T-helper 2 cell treated with Interferon-gamma antibody and Interleukin-4, amounts not matched to agents 5 μg/mL and 100 μg/mL, for 36 hours (primary cell): Measurements from ENCODE around the gene ALDH1A3.

Experiments used
- DNase-seq: peaks from one replicate; pipeline ENCODE4 v3.0.0; 2021; ENCODE audit warnings: low spot score
- H3K27ac Mint-ChIP-seq: one replicate; pipeline ENCODE4 v1.8.0; 2021; ENCODE audit warnings: mild to moderate bottlenecking, mixed read lengths
- H3K27me3 Mint-ChIP-seq: one replicate; pipeline ENCODE4 v1.8.0; 2021; ENCODE audit warnings: low read depth, mixed read lengths
- H3K36me3 Mint-ChIP-seq: one replicate; pipeline ENCODE4 v1.8.0; 2021; ENCODE audit warnings: low read depth, mixed read lengths
- H3K4me1 Mint-ChIP-seq: one replicate; pipeline ENCODE4 v1.8.0; 2021; ENCODE audit warnings: low read depth, mixed read lengths
- H3K4me3 Mint-ChIP-seq: one replicate; pipeline ENCODE4 v1.8.0; 2022; ENCODE audit warnings: mild to moderate bottlenecking, moderate library complexity, mixed read lengths
- H3K9me3 Mint-ChIP-seq: one replicate; pipeline ENCODE4 v1.8.0; 2021; ENCODE audit warnings: mixed read lengths

ALDH1A3 gene

DNA sequence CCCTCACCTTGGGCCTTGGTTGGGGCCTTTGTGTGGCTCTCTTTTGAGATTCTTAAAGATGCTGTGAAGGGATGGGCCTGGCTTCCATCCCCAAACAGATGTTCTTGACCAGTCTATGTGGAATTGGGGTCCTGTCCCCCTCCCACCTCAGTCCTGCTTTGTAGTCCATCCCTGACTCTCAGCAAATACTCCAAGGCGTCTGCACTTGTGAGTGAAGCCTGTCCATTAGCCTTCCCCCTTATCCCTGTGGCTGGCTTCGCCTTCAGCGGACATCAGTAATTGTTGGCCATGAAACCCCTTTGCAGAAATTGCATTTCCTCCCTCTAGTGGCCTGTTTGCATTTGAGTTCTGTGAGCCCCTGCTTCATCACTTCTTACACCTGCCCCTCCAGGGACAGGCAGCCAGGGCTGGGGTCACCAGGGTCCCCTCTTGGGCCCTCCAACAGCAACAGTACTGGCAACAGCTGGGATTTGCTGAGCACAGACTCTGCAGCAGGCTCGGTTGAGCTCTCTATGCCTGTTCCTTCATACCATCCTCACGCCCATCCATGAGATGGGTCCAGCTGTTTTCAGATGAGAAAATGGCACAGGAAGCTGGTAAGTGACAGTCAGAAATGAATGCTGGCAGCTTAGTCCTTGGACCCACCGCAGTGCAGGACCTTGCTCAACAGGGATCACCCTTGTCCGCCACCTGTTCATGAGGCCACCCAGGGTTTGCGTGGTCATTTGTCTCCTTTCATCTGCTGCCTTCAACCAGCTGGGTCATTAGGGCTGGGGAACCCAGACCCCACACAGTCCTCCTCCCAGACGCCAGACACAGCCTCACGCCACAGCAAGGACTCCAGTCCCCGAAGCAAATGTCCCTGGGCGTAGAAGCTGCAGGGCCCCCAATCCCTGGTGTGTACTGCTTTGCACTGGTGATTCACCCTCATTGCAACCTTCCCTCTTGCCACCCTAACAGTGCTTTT is 30.6 kb downstream of the ALDH1A3 start:
- H3K36me3 Mint-ChIP-seq: no peaks in the 10 kb centered on the region
- H3K4me1 Mint-ChIP-seq: no peaks in the 10 kb centered on the region
- DNase-seq: no peak
- no peak overlapping the region for H3K27ac Mint-ChIP-seq
- H3K27me3 Mint-ChIP-seq: peaks cover 27% of the 10 kb centered on the region
- no peak overlapping the region for H3K4me3 Mint-ChIP-seq
- H3K9me3 Mint-ChIP-seq: no peaks in the 10 kb centered on the region

DNA sequence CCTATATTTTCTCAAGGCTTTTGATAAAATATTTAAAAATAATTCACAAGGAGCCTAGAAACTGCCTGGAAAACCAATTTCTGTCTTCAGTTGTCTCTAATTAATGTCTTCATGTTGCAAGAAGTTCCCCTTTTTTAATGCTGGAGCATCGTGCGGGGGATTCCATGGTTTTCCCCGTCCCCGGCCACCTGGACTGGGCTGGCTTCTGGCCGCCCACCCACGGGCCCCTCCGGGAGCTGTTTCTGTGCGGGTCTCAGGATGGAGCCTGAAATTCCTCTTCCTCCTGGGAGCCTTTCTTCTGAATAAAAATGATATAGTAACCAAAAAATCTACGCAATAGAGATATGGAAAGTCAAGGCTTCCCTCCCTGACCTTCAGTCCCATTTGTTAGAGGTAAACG is 31.5 kb downstream of the ALDH1A3 start:
- no peaks in the 10 kb centered on the region for H3K36me3 Mint-ChIP-seq
- no peaks in the 10 kb centered on the region for H3K9me3 Mint-ChIP-seq
- H3K4me1 Mint-ChIP-seq: no peaks in the 10 kb centered on the region
- no peak for DNase-seq
- H3K4me3 Mint-ChIP-seq: no peak overlapping the region
- H3K27me3 Mint-ChIP-seq: peaks cover 27% of the 10 kb centered on the region
- no peak overlapping the region for H3K27ac Mint-ChIP-seq

DNA sequence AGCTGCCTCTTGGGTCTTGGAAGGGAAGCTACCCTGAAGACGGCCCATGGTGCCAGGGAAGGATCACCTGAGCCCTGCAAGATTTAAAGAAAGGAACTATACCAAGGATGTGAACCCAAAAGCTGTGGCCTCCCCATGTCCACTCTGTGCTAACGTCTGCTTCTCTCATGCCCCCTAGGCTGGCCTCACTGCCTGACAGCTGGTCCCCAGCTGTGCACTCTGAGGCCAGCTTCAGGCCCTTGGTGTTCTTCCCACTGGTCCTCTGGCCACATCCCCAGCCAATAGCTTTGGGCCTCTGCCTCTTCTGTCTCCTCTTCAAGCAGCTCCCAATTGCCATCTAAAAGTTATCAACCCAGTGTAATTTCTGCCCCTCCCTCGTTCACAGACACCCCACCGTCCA is 34.3 kb downstream of the ALDH1A3 start:
- no peak overlapping the region for H3K4me3 Mint-ChIP-seq
- peaks cover 37% of the 10 kb centered on the region for H3K27me3 Mint-ChIP-seq
- H3K4me1 Mint-ChIP-seq: peaks cover 3% of the 10 kb centered on the region
- DNase-seq: no peak
- no peaks in the 10 kb centered on the region for H3K36me3 Mint-ChIP-seq
- no peaks in the 10 kb centered on the region for H3K9me3 Mint-ChIP-seq
- H3K27ac Mint-ChIP-seq: no peak overlapping the region

DNA sequence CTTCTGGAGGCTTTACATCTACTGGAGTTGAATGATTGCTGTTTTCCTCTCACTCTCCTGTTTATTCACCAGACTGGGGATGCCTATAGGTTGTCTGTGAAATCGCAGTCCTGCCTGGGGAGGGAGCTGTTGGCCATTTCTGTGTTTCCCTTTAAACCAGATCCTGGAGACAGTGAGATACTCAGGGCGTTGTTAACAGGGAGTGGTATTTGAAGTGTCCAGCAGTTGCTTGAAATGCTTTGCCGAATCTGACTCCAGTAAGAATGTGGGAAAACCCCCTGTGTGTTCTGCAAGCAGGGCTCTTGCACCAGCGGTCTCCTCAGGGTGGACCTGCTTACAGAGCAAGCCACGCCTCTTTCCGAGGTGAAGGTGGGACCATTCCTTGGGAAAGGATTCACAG is 35.2 kb downstream of the ALDH1A3 start:
- no peaks in the 10 kb centered on the region for H3K36me3 Mint-ChIP-seq
- H3K4me1 Mint-ChIP-seq: peaks cover 3% of the 10 kb centered on the region
- H3K27ac Mint-ChIP-seq: no peak overlapping the region
- DNase-seq: no peak
- no peak overlapping the region for H3K4me3 Mint-ChIP-seq
- H3K9me3 Mint-ChIP-seq: no peaks in the 10 kb centered on the region
- H3K27me3 Mint-ChIP-seq: peaks cover 39% of the 10 kb centered on the region

DNA sequence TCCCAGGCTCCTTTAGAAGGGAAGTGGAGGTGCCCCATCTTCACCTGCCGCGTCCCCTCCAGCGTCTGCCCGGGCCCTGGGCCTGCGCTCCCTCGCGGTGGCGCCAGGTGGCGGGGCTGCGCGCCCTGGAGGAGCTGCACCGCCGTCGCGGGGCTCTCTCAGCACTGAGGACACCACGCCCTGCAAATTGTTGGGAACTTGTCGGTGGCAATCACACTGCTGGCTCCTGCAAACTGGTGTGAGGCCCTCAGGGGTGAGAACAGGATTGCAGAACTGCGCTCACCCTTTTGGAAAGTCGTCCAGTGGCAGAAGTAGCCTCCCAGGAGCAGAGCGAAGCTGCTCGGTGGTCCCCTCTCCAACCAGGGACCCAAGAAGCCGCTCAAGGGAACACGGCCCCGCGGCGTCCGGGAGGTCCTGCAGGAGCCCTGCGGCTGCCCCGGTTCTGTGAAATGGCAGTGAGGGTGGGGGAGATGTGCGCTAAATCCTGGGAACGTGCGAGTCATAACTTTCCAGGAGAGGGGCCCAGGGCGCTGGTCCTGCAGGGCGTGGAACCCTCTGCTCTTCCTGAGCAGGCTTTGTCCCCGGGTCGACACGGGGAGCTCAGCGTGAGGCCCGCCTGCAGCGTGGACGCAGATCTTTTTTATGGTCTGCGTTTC is 38.5 kb downstream of the ALDH1A3 start:
- Mint-ChIP-seq H3K9me3 (no peaks in the 10 kb centered on the region), H3K4me1 (peaks cover 15% of the 10 kb centered on the region), H3K27ac (no peak overlapping the region), H3K4me3 (peak overlapping the region; percentile 82), H3K36me3 (no peaks in the 10 kb centered on the region), H3K27me3 (peaks cover 62% of the 10 kb centered on the region)
- DNase-seq: peak; percentile 64

DNA sequence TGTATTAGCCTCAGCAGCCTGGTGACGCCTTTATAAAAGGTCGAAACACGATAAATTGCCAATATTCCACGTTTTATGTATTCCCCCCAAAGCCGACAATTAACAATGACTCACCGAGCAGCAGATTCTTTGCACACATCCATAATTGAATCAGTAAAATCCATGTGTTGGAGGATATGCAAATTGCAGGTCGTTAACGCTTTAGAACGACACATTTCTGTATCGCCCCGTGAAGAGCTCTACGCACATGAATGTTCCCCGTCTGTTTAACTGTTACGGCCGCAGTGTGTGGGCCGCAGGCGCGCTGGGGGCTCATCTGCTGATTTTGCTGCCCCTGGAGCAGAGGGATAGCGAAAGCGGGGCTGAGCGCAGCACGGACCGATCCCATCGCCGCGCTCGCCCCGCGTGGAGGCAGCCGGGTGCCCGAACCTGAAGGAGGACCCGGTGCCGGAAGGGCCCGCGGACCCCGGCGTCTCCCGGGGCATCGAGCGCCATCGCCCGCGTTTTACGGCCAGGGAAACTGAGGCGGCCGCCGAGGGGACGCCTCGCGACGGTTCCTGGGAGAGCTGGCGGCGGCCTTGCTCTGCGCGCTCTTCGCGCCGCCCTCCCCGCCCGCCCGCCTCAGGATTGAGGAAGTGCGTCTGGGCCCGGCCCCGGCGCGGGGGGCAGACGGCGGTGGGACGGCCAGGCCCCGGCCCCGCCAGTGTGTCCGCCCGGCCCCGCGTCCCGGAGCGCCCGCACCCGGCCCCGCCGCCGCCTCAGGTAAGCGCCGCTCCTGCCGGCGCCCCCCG is 39.3 kb downstream of the ALDH1A3 start, which contains the start of gene LRRK1:
Gene LRRK1 (plus strand): TSS at position 668 of the 791 bp plus-strand sequence. CDS start 5,276 bp downstream, outside the sequence.
- Mint-ChIP-seq H3K4me1 (peaks cover 15% of the 10 kb centered on the region), H3K4me3 (peak within 1 kb of the TSS; percentile 82), H3K36me3 (no peaks in the 10 kb centered on the region), H3K27ac (no peak within 1 kb of the TSS), H3K27me3 (peaks cover 60% of the 10 kb centered on the region), H3K9me3 (no peaks in the 10 kb centered on the region)
- peak; percentile 13 for DNase-seq

DNA sequence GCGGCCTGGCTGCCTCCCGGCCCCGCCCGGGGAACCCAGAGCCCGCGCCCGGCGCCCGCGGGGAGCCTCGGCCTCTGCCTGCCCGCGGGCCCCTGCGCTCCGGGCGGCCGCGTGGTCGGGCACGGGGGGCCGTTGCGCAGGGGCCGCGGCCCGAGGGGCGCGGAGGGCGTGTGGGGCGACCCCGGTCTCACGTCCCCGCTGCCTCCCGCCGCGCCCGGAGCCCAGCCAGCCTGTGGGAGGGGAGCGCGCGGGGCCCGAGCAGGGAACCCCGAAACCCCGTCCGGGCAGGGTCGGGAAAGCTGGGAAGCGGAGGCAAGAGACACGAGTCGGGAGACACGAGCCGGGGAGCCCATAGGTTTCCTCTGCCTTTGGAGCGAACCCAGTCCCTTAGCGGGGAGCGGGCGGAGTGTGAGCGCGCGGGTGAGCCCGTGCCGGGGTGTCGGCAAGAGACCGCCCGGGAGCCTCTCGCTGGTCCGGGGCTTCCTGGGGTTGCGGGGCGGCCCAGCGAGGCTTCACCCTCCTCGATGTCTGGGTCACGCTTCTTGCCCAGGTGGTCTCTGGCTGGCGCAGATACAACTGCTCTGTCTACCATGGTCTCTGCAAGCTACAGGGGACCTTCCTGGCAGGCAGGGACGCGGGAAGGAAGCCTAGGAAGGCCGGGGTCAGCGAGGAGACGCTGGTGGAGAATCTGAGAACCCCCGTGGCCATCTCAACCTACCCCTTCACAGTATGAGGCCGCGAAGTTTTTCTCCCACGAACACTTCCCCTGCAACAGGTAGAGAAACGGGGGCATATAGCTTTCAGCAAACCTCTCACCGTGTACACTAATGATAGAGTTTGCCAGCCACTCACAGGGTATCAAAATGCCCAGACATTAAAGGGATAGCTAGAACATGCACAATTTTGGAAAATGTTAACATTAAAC is 40.1 kb downstream of the ALDH1A3 start:
- Mint-ChIP-seq H3K4me1 (peaks cover 15% of the 10 kb centered on the region), H3K4me3 (peak overlapping the region; percentile 54)
- DNase-seq: no peak

DNA sequence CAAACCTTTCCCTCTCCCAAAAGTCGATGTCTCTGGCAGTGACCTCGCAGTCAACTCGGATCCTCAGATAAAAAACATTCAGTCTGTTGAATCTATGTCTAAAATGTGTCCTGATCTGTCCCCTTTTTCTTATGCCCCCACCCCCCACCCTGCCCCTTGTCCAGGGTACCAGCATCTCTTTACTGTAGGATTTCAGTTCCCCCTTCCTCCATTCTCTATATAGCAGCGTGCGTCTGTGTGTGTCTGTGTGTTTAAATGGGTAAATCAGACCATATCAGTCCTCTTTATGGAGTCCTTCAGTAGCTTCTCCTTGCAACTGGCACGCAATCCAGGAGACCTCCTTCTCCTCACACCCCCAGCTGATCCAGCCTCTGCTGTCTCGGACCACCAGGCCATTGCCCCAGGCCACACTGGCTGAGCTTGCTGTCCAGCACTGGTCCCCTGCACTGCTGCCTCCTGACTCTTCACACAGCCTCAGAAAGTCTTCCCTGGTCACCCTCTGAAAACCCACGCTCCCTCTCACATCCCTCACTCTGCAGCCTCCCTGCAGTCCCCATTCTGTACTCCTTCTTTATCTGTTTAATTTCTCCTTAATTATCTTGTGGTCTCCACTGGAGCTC is 41.0 kb downstream of the ALDH1A3 start:
- no peak for DNase-seq
- H3K9me3 Mint-ChIP-seq: no peaks in the 10 kb centered on the region
- no peaks in the 10 kb centered on the region for H3K36me3 Mint-ChIP-seq
- peaks cover 57% of the 10 kb centered on the region for H3K27me3 Mint-ChIP-seq
- H3K4me1 Mint-ChIP-seq: peaks cover 15% of the 10 kb centered on the region
- H3K27ac Mint-ChIP-seq: no peak overlapping the region
- H3K4me3 Mint-ChIP-seq: peak overlapping the region; percentile 49

More for the DNA sequence above, 40.1 kb downstream of the ALDH1A3 start:
- Mint-ChIP-seq H3K36me3 (no peaks in the 10 kb centered on the region), H3K27ac (no peak overlapping the region), H3K9me3 (no peaks in the 10 kb centered on the region), H3K27me3 (peaks cover 57% of the 10 kb centered on the region)

DNA sequence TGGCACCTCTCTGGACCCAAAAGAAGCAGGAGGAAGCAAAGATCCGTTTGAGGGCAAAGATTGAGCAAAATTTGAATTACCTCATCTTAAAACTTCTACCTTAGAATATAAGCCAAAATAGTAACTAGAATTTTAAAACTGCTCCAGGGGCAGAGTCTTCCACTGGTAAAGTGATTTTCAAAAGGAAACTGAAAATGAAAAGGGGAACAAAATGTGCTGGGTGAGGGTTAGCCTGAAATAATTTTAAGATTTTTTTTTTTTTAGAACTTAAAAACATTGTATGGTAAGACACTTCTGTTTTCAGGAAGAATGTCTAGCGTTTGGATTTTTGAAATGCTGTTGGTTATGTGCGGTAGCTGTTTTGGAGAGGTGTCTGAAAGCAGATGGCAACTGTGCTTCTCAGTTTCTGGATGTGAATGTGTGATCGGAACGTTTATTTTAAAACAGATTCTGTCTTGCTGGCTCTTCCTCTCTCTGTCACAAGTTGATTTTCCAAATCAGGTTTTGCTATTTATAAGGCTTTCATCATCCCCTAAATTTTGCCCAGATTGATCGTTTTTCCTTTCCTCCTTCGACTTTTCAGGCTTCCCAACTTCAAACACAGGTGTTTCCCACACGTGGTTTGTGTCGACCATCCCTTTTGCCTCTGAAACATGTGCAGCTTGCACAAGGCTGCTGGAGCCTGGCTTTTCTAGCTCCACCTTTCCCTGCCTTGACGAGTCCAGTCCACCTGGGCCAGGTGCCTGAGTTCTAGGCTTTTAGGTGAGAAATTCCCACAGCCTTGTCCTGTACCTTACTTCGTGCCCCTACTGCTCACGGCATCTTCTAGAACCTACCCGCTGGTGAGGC is 42.8 kb downstream of the ALDH1A3 start:
- H3K36me3 Mint-ChIP-seq: no peaks in the 10 kb centered on the region
- H3K27me3 Mint-ChIP-seq: peaks cover 49% of the 10 kb centered on the region
- no peak for DNase-seq
- H3K4me1 Mint-ChIP-seq: peaks cover 15% of the 10 kb centered on the region
- H3K9me3 Mint-ChIP-seq: no peaks in the 10 kb centered on the region
- H3K27ac Mint-ChIP-seq: no peak overlapping the region
- peak overlapping the region; percentile 53 for H3K4me3 Mint-ChIP-seq

DNA sequence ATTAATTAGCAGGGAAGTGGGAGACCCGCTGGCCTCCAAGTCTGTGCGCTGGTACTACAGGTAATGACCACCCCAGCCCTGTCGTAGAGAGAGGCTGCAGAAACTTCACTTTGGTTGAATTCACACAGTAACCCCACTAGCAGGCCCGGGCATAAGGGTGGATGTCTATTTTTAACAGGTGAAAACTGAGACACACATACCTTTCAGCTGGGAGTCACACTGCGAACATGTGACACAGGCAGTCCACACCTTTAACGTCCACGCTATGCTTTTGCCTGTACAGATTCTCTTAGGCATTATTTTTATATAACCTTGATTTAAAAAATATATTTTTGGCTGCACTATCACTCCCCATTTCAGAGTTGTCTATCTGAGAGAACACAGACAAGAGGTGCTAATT is 43.4 kb downstream of the ALDH1A3 start:
- Mint-ChIP-seq H3K36me3 (no peaks in the 10 kb centered on the region), H3K4me3 (no peak overlapping the region)

DNA sequence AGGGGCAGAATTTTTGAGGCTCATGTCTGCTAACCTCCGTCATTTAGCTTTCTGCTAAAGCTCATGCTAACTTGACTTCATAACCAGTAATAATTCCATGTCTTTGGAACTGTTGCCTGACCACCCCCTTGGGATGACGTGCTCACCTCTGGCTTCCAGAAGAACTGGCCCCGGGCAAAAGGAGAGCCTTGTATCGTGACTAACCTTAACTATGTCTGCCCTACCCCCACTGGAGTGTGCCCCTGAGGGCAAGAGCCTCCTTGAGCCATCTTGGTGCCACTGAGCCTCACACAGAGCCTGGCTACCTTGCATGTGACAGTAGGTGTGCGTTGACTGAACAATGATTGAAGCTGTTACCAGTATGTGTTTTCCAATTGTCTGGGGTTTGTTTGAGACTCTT is 44.3 kb downstream of the ALDH1A3 start:
- H3K4me3 Mint-ChIP-seq: no peak overlapping the region
- H3K9me3 Mint-ChIP-seq: no peaks in the 10 kb centered on the region
- no peak for DNase-seq
- H3K27ac Mint-ChIP-seq: no peak overlapping the region
- peaks cover 37% of the 10 kb centered on the region for H3K27me3 Mint-ChIP-seq
- H3K4me1 Mint-ChIP-seq: peaks cover 12% of the 10 kb centered on the region
- H3K36me3 Mint-ChIP-seq: no peaks in the 10 kb centered on the region

More for the DNA sequence above, 43.4 kb downstream of the ALDH1A3 start:
- Mint-ChIP-seq H3K4me1 (peaks cover 15% of the 10 kb centered on the region), H3K9me3 (no peaks in the 10 kb centered on the region), H3K27me3 (peaks cover 45% of the 10 kb centered on the region), H3K27ac (no peak overlapping the region)
- DNase-seq: no peak

DNA sequence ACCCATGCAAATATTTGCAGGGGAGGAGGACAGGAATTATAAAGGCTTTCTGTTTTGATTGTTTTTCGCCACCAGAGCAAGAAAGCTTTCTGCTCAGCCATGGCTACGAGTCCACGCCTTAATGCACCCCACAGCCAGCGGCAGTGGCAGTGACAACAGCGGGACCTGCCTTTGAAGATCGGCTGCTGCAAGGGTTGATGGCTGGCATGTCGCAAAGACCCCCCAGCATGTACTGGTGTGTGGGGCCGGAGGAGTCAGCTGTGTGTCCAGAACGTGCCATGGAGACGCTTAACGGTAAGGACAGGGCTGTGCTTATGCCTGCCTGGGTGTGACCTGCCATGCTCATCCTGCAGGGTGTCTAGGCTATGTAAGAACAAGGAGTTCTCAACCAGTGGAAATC is 44.8 kb downstream of the ALDH1A3 start:
- no peak for DNase-seq
- Mint-ChIP-seq H3K27me3 (peaks cover 37% of the 10 kb centered on the region), H3K4me3 (no peak overlapping the region), H3K27ac (no peak overlapping the region), H3K9me3 (no peaks in the 10 kb centered on the region), H3K4me1 (peaks cover 12% of the 10 kb centered on the region), H3K36me3 (no peaks in the 10 kb centered on the region)
